ENCODE data around the gene TMEM217.

The TMEM217 gene

GRCh38 chr6:37239526-37239925 lies 18.4 kb downstream of the TMEM217 start:
- no peak for ATAC-seq (replicated peaks; ENCODE audit: extremely low read depth, poor library complexity, severe bottlenecking)
- no peak for DNase-seq (ENCODE audit: low spot score in 2 of 2)
- Mint-ChIP-seq H3K9me3 (no peaks in the 10 kb centered on the region), H3K4me1 (peaks cover 11% of the 10 kb centered on the region), H3K27me3 (peaks cover under 1% of the 10 kb centered on the region), H3K36me3 (ENCODE audit: insufficient read depth) (no peaks in the 10 kb centered on the region), H3K27ac (ENCODE audit: low read depth) (peak overlapping the region; percentile 81), H3K4me3 (no peak overlapping the region)

GRCh38 chr6:37238381-37238780 lies 19.6 kb downstream of the TMEM217 start:
- ATAC-seq (replicated peaks; ENCODE audit: extremely low read depth, poor library complexity, severe bottlenecking), result no peak
- H3K4me3 Mint-ChIP-seq, result no peak overlapping the region
- H3K27ac Mint-ChIP-seq (ENCODE audit: low read depth), result no peak overlapping the region
- no peak for DNase-seq (ENCODE audit: low spot score in 2 of 2)
- H3K4me1 Mint-ChIP-seq, result peaks cover 11% of the 10 kb centered on the region
- H3K9me3 Mint-ChIP-seq, result no peaks in the 10 kb centered on the region
- no peaks in the 10 kb centered on the region for H3K27me3 Mint-ChIP-seq
- no peaks in the 10 kb centered on the region for H3K36me3 Mint-ChIP-seq (ENCODE audit: insufficient read depth)

GRCh38 chr6:37237789-37238188 lies 20.2 kb downstream of the TMEM217 start:
- H3K36me3 Mint-ChIP-seq (ENCODE audit: insufficient read depth), result no peaks in the 10 kb centered on the region
- peaks cover 4% of the 10 kb centered on the region for H3K27me3 Mint-ChIP-seq
- H3K4me3 Mint-ChIP-seq, result no peak overlapping the region
- H3K4me1 Mint-ChIP-seq, result peaks cover 11% of the 10 kb centered on the region
- ATAC-seq (replicated peaks; ENCODE audit: extremely low read depth, poor library complexity, severe bottlenecking), result no peak
- DNase-seq (ENCODE audit: low spot score in 2 of 2), result no peak
- no peak overlapping the region for H3K27ac Mint-ChIP-seq (ENCODE audit: low read depth)
- H3K9me3 Mint-ChIP-seq, result no peaks in the 10 kb centered on the region

GRCh38 chr6:37236921-37237320 lies 21.0 kb downstream of the TMEM217 start:
- H3K4me1 Mint-ChIP-seq, result peaks cover 11% of the 10 kb centered on the region
- H3K9me3 Mint-ChIP-seq, result no peaks in the 10 kb centered on the region
- no peak overlapping the region for H3K4me3 Mint-ChIP-seq
- ATAC-seq (replicated peaks; ENCODE audit: extremely low read depth, poor library complexity, severe bottlenecking) (no peak), DNase-seq (ENCODE audit: low spot score in 2 of 2) (no peak)
- H3K36me3 Mint-ChIP-seq (ENCODE audit: insufficient read depth), result no peaks in the 10 kb centered on the region
- H3K27me3 Mint-ChIP-seq, result peaks cover 6% of the 10 kb centered on the region
- H3K27ac Mint-ChIP-seq (ENCODE audit: low read depth), result no peak overlapping the region

- ATAC-seq (replicated peaks; ENCODE audit: extremely low read depth, poor library complexity, severe bottlenecking) (no peak), DNase-seq (ENCODE audit: low spot score in 2 of 2) (no peak)
- Mint-ChIP-seq H3K4me1 (no peaks in the 10 kb centered on the region), H3K9me3 (no peaks in the 10 kb centered on the region), H3K4me3 (no peak overlapping the region), H3K27ac (ENCODE audit: low read depth) (no peak overlapping the region), H3K36me3 (ENCODE audit: insufficient read depth) (peaks cover 2% of the 10 kb centered on the region), H3K27me3 (peaks cover 6% of the 10 kb centered on the region)
Measured at GRCh38 chr6:37233541-37233940, 24.4 kb downstream of the TMEM217 start.

GRCh38 chr6:37232430-37233017 lies 25.4 kb downstream of the TMEM217 start:
- ATAC-seq (replicated peaks; ENCODE audit: extremely low read depth, poor library complexity, severe bottlenecking), result no peak
- H3K4me1 Mint-ChIP-seq, result no peaks in the 10 kb centered on the region

GRCh38 chr6:37230104-37230503 lies 27.8 kb downstream of the TMEM217 start:
- ATAC-seq (replicated peaks; ENCODE audit: extremely low read depth, poor library complexity, severe bottlenecking) (no peak), DNase-seq (ENCODE audit: low spot score in 2 of 2) (no peak)
- Mint-ChIP-seq H3K27ac (ENCODE audit: low read depth) (no peak overlapping the region), H3K4me1 (no peaks in the 10 kb centered on the region), H3K4me3 (no peak overlapping the region), H3K27me3 (peaks cover 6% of the 10 kb centered on the region), H3K36me3 (ENCODE audit: insufficient read depth) (peaks cover 5% of the 10 kb centered on the region), H3K9me3 (no peaks in the 10 kb centered on the region)

More at GRCh38 chr6:37232430-37233017, 25.4 kb downstream of the TMEM217 start:
- H3K4me3 Mint-ChIP-seq, result no peak overlapping the region
- peaks cover 6% of the 10 kb centered on the region for H3K27me3 Mint-ChIP-seq
- DNase-seq (ENCODE audit: low spot score in 2 of 2), result no peak
- H3K27ac Mint-ChIP-seq (ENCODE audit: low read depth), result no peak overlapping the region
- peaks cover 5% of the 10 kb centered on the region for H3K36me3 Mint-ChIP-seq (ENCODE audit: insufficient read depth)
- no peaks in the 10 kb centered on the region for H3K9me3 Mint-ChIP-seq

- H3K9me3 Mint-ChIP-seq, result no peaks in the 10 kb centered on the region
- no peaks in the 10 kb centered on the region for H3K27me3 Mint-ChIP-seq
- DNase-seq (ENCODE audit: low spot score in 2 of 2) (no peak), ATAC-seq (replicated peaks; ENCODE audit: extremely low read depth, poor library complexity, severe bottlenecking) (no peak)
- H3K4me3 Mint-ChIP-seq, result no peak overlapping the region
- H3K27ac Mint-ChIP-seq (ENCODE audit: low read depth), result no peak overlapping the region
- H3K4me1 Mint-ChIP-seq, result peaks cover 12% of the 10 kb centered on the region
- H3K36me3 Mint-ChIP-seq (ENCODE audit: insufficient read depth), result peaks cover 5% of the 10 kb centered on the region
Measured at GRCh38 chr6:37225350-37226169, 32.4 kb downstream of the TMEM217 start.

GRCh38 chr6:37222992-37223391 lies 35.0 kb downstream of the TMEM217 start:
- Mint-ChIP-seq H3K27ac (ENCODE audit: low read depth) (no peak overlapping the region), H3K4me3 (peak overlapping the region; percentile 78), H3K36me3 (ENCODE audit: insufficient read depth) (peaks cover 2% of the 10 kb centered on the region), H3K27me3 (no peaks in the 10 kb centered on the region), H3K9me3 (no peaks in the 10 kb centered on the region), H3K4me1 (peaks cover 12% of the 10 kb centered on the region)
- ATAC-seq (replicated peaks; ENCODE audit: extremely low read depth, poor library complexity, severe bottlenecking), result no peak
- DNase-seq (ENCODE audit: low spot score in 2 of 2), result no peak

GRCh38 chr6:37222125-37222967 lies 35.6 kb downstream of the TMEM217 start:
- DNase-seq (ENCODE audit: low spot score in 2 of 2) (peak; percentile 34 to 39), ATAC-seq (replicated peaks; ENCODE audit: extremely low read depth, poor library complexity, severe bottlenecking) (peak; percentile 87)
- peaks cover 12% of the 10 kb centered on the region for H3K4me1 Mint-ChIP-seq
- H3K27ac Mint-ChIP-seq (ENCODE audit: low read depth), result no peak overlapping the region
- no peaks in the 10 kb centered on the region for H3K27me3 Mint-ChIP-seq
- no peaks in the 10 kb centered on the region for H3K36me3 Mint-ChIP-seq (ENCODE audit: insufficient read depth)
- H3K4me3 Mint-ChIP-seq, result peak overlapping the region; percentile 78
- H3K9me3 Mint-ChIP-seq, result no peaks in the 10 kb centered on the region

GRCh38 chr6:37221585-37222124 lies 36.3 kb downstream of the TMEM217 start:
- H3K36me3 Mint-ChIP-seq (ENCODE audit: insufficient read depth), result no peaks in the 10 kb centered on the region
- H3K4me3 Mint-ChIP-seq, result peak overlapping the region; percentile 78
- H3K27me3 Mint-ChIP-seq, result no peaks in the 10 kb centered on the region
- DNase-seq (ENCODE audit: low spot score in 2 of 2) (no peak), ATAC-seq (replicated peaks; ENCODE audit: extremely low read depth, poor library complexity, severe bottlenecking) (no peak)
- no peak overlapping the region for H3K27ac Mint-ChIP-seq (ENCODE audit: low read depth)
- no peaks in the 10 kb centered on the region for H3K9me3 Mint-ChIP-seq
- peaks cover 12% of the 10 kb centered on the region for H3K4me1 Mint-ChIP-seq

GRCh38 chr6:37218511-37218910 lies 39.4 kb downstream of the TMEM217 start:
- H3K36me3 Mint-ChIP-seq (ENCODE audit: insufficient read depth), result no peaks in the 10 kb centered on the region
- no peak overlapping the region for H3K27ac Mint-ChIP-seq (ENCODE audit: low read depth)
- no peaks in the 10 kb centered on the region for H3K27me3 Mint-ChIP-seq
- H3K4me3 Mint-ChIP-seq, result no peak overlapping the region
- no peak for ATAC-seq (replicated peaks; ENCODE audit: extremely low read depth, poor library complexity, severe bottlenecking)
- no peaks in the 10 kb centered on the region for H3K9me3 Mint-ChIP-seq
- H3K4me1 Mint-ChIP-seq, result peaks cover 12% of the 10 kb centered on the region
- DNase-seq (ENCODE audit: low spot score in 2 of 2), result no peak
